NCI-H146 treated with DMSO at 0.1 percent for 48 hours (cell line): Measurements from ENCODE around the gene RPS6KB2.

Experiments
- DNase-seq: peaks from one replicate; lab custom pipeline; 2025; ENCODE audit not compliant: unreplicated experiment; lab: John Stamatoyannopoulos, UW

RPS6KB2 gene

DNA sequence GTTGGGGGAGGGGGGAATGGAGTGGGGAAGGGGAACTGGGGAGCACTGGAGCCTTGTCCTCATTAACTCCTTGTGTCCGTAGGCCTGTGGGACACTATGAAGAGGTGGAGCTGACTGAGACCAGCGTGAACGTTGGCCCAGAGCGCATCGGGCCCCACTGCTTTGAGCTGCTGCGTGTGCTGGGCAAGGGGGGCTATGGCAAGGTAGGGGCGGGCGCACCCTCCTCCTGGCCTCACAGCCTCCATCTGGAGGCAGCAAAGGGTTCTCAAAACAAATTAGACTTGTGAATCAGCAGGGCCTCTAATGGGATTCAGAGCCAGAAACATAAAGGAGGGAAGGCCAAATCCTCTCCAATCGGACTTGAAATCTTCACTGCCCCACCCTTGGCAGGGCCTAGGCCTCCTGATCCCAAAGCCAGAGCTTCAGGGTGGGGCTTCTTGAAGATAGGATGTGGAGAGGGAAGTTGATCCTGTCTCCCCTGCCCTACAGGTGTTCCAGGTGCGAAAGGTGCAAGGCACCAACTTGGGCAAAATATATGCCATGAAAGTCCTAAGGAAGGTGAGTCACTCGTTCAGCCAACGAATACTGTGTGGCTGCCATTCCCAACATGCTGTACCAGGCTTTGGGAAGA lies 859 bp downstream of the RPS6KB2 start:
- DNase-seq = no peak

DNA sequence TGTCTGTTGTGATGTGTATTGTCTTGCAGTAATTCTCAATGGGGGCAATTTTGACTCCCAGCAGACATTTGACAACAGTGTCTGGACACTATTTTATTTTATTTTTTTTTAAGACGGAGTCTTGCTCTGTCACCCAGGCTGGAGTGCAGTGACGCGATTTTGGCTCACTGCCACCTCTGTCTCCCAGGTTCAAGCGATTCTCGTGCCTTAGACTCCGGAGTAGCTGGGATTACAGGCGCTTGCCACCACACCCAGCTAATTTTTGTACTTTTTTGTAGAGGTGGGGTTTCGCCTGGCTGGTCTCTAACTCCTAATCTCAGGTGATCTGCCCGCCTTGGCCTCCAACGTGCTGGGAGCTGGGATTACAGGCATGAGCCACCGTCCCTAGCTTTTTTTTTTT lies 1.4 kb downstream of the RPS6KB2 start:
- no peak for DNase-seq

- DNase-seq = no peak
Observed at GRCh38 chr11:67431346-67432249, 3.3 kb downstream of the RPS6KB2 start.

GRCh38 chr11:67432655-67433349 lies 4.5 kb downstream of the RPS6KB2 start:
- no peak for DNase-seq

- no peak for DNase-seq
Observed at GRCh38 chr11:67433536-67434394, 5.5 kb downstream of the RPS6KB2 start.

- DNase-seq = no peak
Observed at GRCh38 chr11:67434395-67434881, 6.1 kb downstream of the RPS6KB2 start.

- no peak for DNase-seq
Observed at GRCh38 chr11:67435031-67435726, 6.9 kb downstream of the RPS6KB2 start.

DNA sequence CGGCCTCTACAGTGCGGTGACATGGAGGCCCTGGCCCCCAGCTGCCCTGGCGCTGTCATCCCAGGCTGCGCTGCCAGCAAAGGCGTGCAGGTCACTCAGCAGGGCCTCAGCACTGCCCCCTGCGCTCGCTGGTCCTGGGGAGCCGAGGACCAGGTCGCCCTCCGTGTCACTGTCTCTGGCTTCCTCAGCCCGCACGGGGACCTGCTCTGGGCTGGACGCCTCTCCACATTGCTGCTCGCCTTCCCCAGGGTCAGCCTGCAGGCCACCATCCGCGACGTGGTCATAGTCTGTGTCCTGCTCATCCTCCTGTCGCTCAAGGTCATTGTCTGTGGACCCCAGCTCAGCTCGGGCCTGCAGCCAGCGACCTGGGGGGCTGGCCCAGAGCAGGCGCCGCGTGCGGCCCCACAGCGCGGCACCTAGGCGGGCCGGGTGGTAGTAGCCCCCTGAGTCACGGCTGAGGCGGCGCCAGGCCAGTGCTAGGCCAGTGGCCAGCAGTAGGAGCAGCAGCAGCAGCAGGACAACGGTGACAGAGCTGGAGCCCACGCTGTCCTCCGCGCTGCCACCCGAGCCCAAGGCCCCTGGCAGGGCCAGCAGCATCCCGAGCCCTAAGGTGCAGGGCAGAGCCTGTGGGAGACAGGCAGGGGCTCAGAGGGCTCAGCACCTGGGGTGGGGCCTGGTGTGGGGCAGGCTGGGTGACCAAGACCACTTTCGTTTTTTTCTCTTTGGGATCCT lies 7.6 kb downstream of the RPS6KB2 start:
- no peak for DNase-seq

- no peak for DNase-seq
Observed at GRCh38 chr11:67436459-67437081, 8.3 kb downstream of the RPS6KB2 start.

DNA sequence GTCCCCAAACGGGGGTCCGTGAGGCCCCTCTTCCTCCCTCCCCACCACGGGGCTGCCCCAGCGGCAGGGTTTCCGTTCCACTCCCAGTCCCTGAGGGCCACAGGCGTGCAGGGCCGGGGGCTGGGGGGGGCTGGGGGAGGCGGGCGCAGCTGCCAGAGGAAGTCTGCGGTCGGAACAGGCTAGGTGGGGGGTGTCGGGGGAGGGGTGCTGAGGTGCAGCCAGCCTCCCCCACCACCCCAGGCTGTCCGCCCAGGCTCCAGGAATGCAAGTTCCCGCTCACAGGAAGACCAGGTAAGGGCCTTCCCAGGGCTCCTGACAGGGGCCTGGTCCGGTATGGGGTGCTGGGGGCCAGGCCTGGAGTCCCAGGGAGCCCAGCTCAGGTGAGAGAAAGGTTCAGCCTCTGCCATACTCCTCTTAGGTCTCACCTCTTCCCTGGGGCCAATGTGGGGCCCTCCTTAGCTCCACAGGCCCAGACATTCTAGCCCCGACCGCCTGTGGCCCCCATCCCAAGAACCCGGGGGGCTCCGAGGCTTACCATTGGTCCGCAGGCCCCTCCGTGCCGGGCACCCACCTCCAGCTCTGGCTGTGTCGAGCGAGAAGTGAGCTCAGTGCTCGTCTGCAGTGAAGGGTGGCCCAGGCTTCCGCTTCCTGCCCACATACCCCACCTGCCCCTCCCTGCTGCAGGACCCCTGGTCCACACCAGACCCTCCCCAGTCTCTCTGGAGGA lies 9.0 kb downstream of the RPS6KB2 start, which contains the start of gene PTPRCAP:
TSS of gene PTPRCAP (minus strand) at position 601 of the 727 bp plus-strand sequence. CDS start at position 538, 63 bp downstream.
- DNase-seq = no peak

DNA sequence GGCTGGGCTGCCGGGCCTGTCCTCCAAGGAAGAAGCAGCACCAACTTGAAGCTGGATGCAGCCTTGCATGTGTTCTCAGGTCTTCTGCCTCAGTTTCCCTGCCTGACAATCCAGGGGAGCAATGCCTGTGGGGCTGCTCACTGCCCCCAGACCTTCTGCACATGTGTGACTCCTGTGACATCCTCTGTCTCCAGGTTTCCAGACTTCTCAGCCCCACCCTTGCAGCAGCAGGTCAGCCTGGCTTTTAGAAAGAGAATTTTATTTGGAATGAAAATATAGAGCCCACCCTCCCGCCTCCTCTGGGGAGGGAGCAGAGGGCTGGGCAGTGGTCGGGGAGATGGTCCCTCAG lies 9.5 kb downstream of the RPS6KB2 start:
- DNase-seq = no peak

DNA sequence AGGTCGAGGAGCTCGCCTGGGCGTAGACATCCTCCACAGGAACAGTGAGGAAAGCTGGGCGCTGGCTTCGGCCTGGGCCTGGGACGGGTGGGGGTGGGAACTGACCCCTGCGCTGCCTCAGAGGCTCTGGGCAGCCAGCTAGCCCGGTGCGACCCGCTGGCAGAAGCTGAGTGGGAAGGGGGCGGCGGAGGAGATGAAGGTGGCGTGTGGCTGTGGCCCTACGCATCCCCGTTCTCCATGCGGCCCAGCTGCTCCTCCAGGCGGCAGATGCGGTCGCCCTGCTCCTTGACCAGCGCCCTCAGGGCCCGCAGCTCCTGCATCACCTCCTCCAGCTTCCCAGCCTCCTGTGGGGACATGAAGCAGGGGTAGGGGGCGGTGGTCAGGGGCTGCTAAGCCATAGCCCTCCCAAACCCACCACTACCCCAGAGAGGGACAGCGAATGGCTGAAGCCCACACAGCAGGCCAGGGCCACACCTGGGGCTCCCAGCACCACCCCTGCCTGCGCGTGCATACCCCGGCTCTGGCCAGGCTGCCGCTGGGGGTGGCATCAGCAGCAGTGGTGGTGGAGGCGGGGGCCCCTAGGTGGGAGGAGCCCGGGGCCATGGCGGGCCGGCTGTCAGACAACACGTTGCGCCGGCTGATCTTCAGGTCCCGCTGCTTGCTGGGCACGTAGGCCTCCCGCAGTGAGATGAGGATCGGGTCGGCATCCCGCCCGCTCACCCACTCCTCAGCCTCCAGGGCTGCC lies 10.0 kb downstream of the RPS6KB2 start:
- DNase-seq = no peak

GRCh38 chr11:67439321-67440228 lies 11.3 kb downstream of the RPS6KB2 start:
- DNase-seq = no peak

DNA sequence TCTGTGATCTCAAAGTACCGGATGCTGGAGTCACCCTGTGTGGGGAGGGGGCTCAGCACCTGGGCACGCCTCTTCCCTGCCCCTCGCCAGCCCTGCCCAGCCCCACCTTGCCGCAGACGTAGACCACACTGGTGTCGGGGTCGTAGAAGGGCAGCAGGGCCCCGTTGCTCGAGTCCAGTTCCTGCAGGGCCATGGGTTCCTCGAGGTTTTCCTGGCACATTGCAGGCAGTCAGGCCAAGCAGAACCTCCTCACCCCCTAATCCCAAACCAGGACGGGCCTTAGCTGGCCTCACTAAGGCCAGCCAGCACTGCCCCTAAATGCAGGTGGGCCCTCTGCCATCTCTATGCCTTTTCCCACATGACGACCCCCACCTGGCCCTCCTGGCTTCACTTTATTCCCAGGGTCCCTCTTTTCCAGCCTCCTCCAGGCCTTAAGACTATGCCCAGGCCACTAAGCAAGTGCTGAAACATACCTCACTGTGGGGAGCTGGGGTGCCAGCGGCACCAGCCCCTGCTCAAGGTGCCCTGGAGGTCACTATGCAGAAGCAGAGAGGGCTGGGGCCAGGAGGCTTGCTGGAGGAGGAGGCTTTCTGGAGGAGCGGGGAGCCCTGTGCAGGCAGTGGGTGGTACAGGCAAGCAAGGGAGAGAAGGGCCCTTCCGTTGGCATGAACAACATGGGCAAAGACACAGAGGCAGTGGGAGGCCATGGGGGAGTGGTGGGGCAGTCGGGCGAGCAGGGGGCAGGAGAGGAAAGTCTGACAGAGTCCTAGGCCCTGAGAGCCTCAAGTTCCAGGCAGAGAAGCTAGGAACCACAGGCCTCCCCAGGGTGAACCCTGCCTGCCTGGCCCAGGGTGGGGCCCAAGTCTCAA lies 12.2 kb downstream of the RPS6KB2 start:
- DNase-seq = no peak

DNA sequence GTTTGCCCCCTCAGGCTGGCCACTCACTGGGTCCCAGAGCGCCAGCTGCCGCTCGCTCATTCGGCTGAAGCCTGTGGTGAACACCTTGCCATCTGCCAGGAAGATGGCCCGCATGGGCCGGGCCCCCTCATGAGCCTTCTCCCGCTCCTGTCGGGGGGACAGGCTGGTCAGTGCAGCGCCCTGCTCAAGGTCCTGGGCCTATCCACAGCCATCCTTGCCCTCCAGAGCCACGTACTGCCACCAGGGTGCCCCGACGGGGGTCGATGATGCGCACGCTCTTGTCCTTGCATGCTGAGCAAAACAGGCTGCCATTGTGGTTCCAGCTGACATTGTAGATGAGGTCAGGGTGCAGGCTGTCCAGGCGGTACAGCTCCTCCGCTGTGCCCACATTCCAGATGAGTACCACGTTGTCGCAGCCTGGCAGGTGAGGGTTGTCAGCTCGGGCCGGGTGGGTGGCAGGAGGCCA lies 12.8 kb downstream of the RPS6KB2 start:
- no peak for DNase-seq
